Parathyroid adenoma (tissue), 2 donors: ENCODE data around the gene ZBTB20.

Experiments used
- H2AFZ ChIP-seq: fragments of 300-600 bp; sonication (generic); one replicate; pipeline ENCODE4 v1.7.0; 2017; ENCODE audit warnings: antibody characterized with exemption, mild to moderate bottlenecking
- H3K27ac ChIP-seq: fragments of 300-600 bp; sonication (generic); one replicate; pipeline ENCODE4 v1.7.0; 2017
- H3K27me3 ChIP-seq: fragments of 300-600 bp; sonication (generic); one replicate; pipeline ENCODE4 v1.7.0; 2017; ENCODE audit warnings: low read length; ENCODE audit not compliant: control insufficient read depth, insufficient read depth
- H3K36me3 ChIP-seq: fragments of 300-600 bp; sonication (generic); one replicate; pipeline ENCODE4 v1.7.0; 2017; ENCODE audit warnings: low read length; ENCODE audit not compliant: control insufficient read depth, insufficient read depth
- H3K4me1 ChIP-seq: fragments of 300-600 bp; sonication (generic); one replicate; pipeline ENCODE4 v1.7.0; 2017; ENCODE audit warnings: control low read depth
- H3K4me2 ChIP-seq: fragments of 300-600 bp; sonication (generic); one replicate; pipeline ENCODE4 v1.7.0; 2017; ENCODE audit warnings: low read length
- H3K4me3 ChIP-seq: fragments of 300-600 bp; sonication (generic); one replicate; pipeline ENCODE4 v1.7.0; 2017; ENCODE audit warnings: low read depth, low read length
- H3K79me2 ChIP-seq: fragments of 300-600 bp; sonication (generic); one replicate; pipeline ENCODE4 v1.7.0; 2017; ENCODE audit warnings: control low read depth
- H3K9ac ChIP-seq: fragments of 300-600 bp; sonication (generic); one replicate; pipeline ENCODE4 v1.7.0; 2017; ENCODE audit warnings: mild to moderate bottlenecking
- H3K9me3 ChIP-seq: fragments of 300-600 bp; sonication (generic); one replicate; pipeline ENCODE4 v1.7.0; 2017; ENCODE audit warnings: low read length; ENCODE audit not compliant: control insufficient read depth
- TF ChIP-seq, protein P1 (sequence below): fragments of 300-600 bp; sonication (generic); IDR thresholded peaks from one replicate; pipeline ENCODE4 v1.7.0; 2017; ENCODE audit warnings: antibody characterized with exemption, mild to moderate bottlenecking
- donor health status: primary hyperparathyroidism.

ZBTB20 gene

DNA sequence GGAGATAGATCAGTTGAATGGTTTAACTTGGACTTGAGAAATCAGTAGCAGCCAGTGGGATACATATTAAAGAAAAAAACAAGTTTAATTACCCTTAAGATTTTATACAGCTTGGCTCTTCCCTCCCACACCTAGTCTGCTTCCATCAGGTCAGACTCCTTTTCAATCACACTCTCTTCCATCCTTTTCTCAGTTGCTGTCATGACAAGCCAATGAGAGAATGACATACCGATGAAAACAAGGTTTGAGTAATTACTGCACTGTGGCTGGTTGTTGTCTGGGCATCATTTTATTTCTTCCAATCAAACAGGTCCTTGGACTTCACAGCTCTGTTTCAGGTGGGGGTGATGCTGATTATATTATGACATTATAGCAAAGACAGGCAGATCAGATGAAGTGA, 424.6 kb downstream of the ZBTB20 start:
- Histone ChIP-seq H3K36me3 (no peaks in the 10 kb centered on the region), H3K4me2 (no peak overlapping the region), H3K9me3 (no peaks in the 10 kb centered on the region), H3K9ac (no peak overlapping the region), H2AFZ (no peak overlapping the region), H3K4me1 (no peaks in the 10 kb centered on the region), H3K4me3 (no peak overlapping the region), H3K27me3 (no peaks in the 10 kb centered on the region), H3K27ac (no peak overlapping the region), H3K79me2 (no peaks in the 10 kb centered on the region)
- TF ChIP-seq, protein P1, sequence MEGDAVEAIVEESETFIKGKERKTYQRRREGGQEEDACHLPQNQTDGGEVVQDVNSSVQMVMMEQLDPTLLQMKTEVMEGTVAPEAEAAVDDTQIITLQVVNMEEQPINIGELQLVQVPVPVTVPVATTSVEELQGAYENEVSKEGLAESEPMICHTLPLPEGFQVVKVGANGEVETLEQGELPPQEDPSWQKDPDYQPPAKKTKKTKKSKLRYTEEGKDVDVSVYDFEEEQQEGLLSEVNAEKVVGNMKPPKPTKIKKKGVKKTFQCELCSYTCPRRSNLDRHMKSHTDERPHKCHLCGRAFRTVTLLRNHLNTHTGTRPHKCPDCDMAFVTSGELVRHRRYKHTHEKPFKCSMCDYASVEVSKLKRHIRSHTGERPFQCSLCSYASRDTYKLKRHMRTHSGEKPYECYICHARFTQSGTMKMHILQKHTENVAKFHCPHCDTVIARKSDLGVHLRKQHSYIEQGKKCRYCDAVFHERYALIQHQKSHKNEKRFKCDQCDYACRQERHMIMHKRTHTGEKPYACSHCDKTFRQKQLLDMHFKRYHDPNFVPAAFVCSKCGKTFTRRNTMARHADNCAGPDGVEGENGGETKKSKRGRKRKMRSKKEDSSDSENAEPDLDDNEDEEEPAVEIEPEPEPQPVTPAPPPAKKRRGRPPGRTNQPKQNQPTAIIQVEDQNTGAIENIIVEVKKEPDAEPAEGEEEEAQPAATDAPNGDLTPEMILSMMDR, result no peak

DNA sequence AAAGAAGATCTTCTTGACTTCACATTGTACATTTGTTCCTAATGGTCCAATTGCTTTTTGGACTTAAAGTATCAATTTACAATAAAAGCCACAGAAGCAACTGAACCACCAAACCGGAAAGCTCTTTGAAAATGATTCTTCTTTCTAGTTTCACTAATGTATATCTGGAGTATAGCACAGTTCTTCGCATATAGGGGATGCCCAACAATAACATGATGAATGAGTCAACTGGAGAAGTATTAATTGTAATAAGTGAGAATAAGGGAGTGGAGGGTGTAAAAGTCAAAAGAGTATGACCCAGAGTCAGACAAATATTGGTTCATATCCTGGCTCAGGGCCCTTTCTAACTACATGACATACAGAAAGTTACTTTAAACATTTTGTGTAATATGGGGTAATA, 425.2 kb downstream of the ZBTB20 start:
- no peak overlapping the region for H3K4me2 ChIP-seq
- H2AFZ ChIP-seq, result no peak overlapping the region
- H3K4me3 ChIP-seq, result no peak overlapping the region
- H3K27ac ChIP-seq, result no peak overlapping the region
- TF ChIP-seq, protein P1, result no peak
- no peaks in the 10 kb centered on the region for H3K36me3 ChIP-seq
- H3K9me3 ChIP-seq, result no peaks in the 10 kb centered on the region
- H3K9ac ChIP-seq, result no peak overlapping the region
- no peaks in the 10 kb centered on the region for H3K27me3 ChIP-seq
- H3K79me2 ChIP-seq, result no peaks in the 10 kb centered on the region
- H3K4me1 ChIP-seq, result no peaks in the 10 kb centered on the region

DNA sequence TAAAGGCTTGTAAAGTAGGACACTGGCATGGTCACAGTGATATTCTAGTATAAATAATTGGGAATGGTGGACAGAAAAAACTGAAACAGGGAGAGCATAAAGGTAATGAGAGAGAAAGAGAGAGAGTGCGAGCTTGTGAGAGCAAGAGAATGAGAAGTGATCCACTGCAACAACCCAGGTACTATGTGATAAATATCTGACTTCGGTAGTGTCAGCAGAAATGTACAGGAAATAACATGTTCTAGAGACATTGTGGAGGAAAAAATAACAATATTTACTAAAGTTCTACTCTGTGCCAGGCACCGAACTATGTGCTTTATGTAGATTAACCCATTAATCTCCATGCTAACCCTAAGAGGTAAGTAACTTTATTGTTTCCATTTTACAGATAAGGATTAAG, 425.9 kb downstream of the ZBTB20 start:
- Histone ChIP-seq H3K27me3 (no peaks in the 10 kb centered on the region), H3K27ac (no peak overlapping the region), H3K79me2 (no peaks in the 10 kb centered on the region), H3K4me3 (no peak overlapping the region), H3K9me3 (no peaks in the 10 kb centered on the region), H2AFZ (no peak overlapping the region), H3K4me2 (no peak overlapping the region), H3K9ac (no peak overlapping the region), H3K4me1 (no peaks in the 10 kb centered on the region), H3K36me3 (no peaks in the 10 kb centered on the region)
- TF ChIP-seq, protein P1, result no peak

DNA sequence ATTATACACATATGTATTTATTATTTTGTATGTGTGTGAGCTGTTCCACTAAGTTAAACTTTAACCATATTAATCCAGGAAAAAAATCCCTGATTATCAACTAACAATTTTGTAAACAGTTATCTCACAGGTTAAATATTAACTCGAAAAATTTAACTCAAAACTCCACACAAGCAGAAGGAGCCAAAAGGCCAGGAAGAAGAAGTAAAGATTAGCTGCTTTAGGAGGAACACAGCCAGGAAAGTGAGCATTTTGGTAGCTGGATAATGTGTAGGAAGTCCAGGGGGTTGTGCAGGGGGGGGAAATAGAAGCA, 428.2 kb downstream of the ZBTB20 start:
- H3K36me3 ChIP-seq, result no peaks in the 10 kb centered on the region
- no peaks in the 10 kb centered on the region for H3K4me1 ChIP-seq
- no peak overlapping the region for H3K4me2 ChIP-seq
- H2AFZ ChIP-seq, result no peak overlapping the region
- no peaks in the 10 kb centered on the region for H3K9me3 ChIP-seq
- TF ChIP-seq, protein P1, result no peak
- no peak overlapping the region for H3K27ac ChIP-seq
- no peaks in the 10 kb centered on the region for H3K79me2 ChIP-seq
- H3K27me3 ChIP-seq, result no peaks in the 10 kb centered on the region
- no peak overlapping the region for H3K9ac ChIP-seq
- no peak overlapping the region for H3K4me3 ChIP-seq

DNA sequence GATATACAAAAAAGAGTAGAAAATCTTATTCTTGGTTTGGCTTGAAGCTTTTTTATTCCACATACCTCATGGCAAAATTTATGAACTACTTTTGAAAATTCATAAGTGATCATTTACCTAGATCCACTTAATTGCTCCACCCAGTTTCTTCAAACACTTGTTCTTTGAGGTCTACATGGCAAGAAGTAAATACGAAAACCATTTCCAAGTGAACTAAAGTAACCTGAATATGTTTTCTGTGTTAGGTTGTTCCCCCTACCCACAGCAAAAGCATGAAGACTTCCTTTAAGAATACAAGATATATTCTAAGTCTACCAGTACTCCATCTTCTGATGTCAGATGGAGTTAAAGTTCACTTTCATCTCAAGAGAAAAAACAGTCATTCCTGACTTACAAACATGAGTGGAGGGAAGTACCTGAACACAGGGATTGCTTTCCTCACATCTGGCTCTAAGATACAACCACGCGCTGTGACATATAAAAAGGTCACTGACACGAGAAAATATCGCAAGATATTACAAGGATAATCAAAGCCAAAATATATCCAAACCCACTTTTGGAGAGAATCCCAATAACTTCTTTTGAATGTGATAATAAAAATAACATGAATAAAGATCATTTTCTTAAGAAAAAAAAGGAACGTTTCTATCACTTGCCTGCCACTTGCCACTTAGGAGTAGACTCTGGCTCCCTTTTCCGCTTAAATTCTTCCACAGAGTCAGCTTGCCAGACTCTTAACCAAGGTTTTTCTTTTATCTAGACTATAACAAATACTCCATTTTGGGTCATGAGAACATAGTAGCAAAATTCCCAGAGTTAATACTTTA, 428.8 kb downstream of the ZBTB20 start:
- H3K9ac ChIP-seq, result no peak overlapping the region
- no peak overlapping the region for H3K27ac ChIP-seq
- no peak overlapping the region for H3K4me3 ChIP-seq
- no peaks in the 10 kb centered on the region for H3K4me1 ChIP-seq
- H3K36me3 ChIP-seq, result no peaks in the 10 kb centered on the region
- TF ChIP-seq, protein P1, result no peak
- no peak overlapping the region for H2AFZ ChIP-seq
- H3K79me2 ChIP-seq, result no peaks in the 10 kb centered on the region
- H3K27me3 ChIP-seq, result no peaks in the 10 kb centered on the region
- H3K9me3 ChIP-seq, result no peaks in the 10 kb centered on the region
- no peak overlapping the region for H3K4me2 ChIP-seq
